GM23338 (cell line): ENCODE data around the gene GRIN2A.

Experiments used
- CREB1 ChIP-seq: fragments of 250-450 bp; sonication (Bioruptor Pico); IDR thresholded peaks from 2 replicates; pipeline ENCODE4 v1.5.0; 2020; ENCODE audit warnings: low read depth, mild to moderate bottlenecking, moderate library complexity
- CTCF ChIP-seq, 2 experiments: fragments of 200-600 bp in 1 of 2; sonication (generic) in 1 of 2; conservative IDR thresholded peaks; 2 replicates each; pipeline versions ENCODE4 v1.5.1 to v1.6.1; 2016 to 2017; ENCODE audit warnings: antibody characterized with exemption in 2 of 2, low read depth in 2 of 2, mild to moderate bottlenecking in 2 of 2, moderate library complexity in 1 of 2
- ETS1 ChIP-seq: IDR thresholded peaks from 2 replicates; pipeline ENCODE4 v1.6.1; 2016; ENCODE audit warnings: antibody characterized with exemption
- EZH2 ChIP-seq: fragments of 200-600 bp; sonication (generic); IDR thresholded peaks from one replicate; pipeline ENCODE4 v1.8.0; 2017; ENCODE audit warnings: antibody characterized with exemption, mild to moderate bottlenecking, low read depth; ENCODE audit not compliant: unreplicated experiment
- EZH2phosphoT487 ChIP-seq: fragments of 200-600 bp; sonication (generic); IDR thresholded peaks from one replicate; pipeline ENCODE4 v1.8.1; 2018; ENCODE audit warnings: antibody characterized with exemption; ENCODE audit not compliant: unreplicated experiment
- JUNB ChIP-seq: IDR thresholded peaks from one replicate; pipeline ENCODE4 v1.6.1; 2016; ENCODE audit warnings: antibody characterized with exemption; ENCODE audit not compliant: unreplicated experiment
- NANOG ChIP-seq: IDR thresholded peaks from 2 replicates; pipeline ENCODE4 v1.6.1; 2016; ENCODE audit warnings: antibody characterized with exemption, borderline replicate concordance
- POLR2AphosphoS5 ChIP-seq: IDR thresholded peaks from 2 replicates; pipeline ENCODE4 v1.6.1; 2016; ENCODE audit warnings: antibody characterized with exemption, low read depth
- REST ChIP-seq: IDR thresholded peaks from one replicate; pipeline ENCODE4 v1.6.1; 2018; ENCODE audit warnings: antibody characterized with exemption; ENCODE audit not compliant: unreplicated experiment
- STAT1 ChIP-seq: IDR thresholded peaks from one replicate; pipeline ENCODE4 v1.6.1; 2016; ENCODE audit warnings: antibody characterized with exemption; ENCODE audit not compliant: unreplicated experiment
- ZNF114 ChIP-seq: fragments of 250-450 bp; sonication (Bioruptor Pico); IDR thresholded peaks from 2 replicates; pipeline ENCODE4 v1.5.0; 2020; ENCODE audit warnings: mild to moderate bottlenecking, moderate library complexity
- ZNF331 ChIP-seq: fragments of 250-450 bp; sonication (Bioruptor Pico); IDR thresholded peaks from 2 replicates; pipeline ENCODE4 v1.5.0; 2020; ENCODE audit warnings: low read depth, mild to moderate bottlenecking, moderate library complexity
- ZNF462 ChIP-seq: fragments of 250-450 bp; sonication (Bioruptor Pico); IDR thresholded peaks from 2 replicates; pipeline ENCODE4 v1.5.0; 2020; ENCODE audit warnings: mild to moderate bottlenecking, moderate library complexity

- TF ChIP-seq EZH2, result no peak
- no peak for TF ChIP-seq CTCF (conservative IDR thresholded peaks at IDR 0.05; ENCODE audit: low read depth in 2 of 2)
- TF ChIP-seq POLR2AphosphoS5, result no peak
- TF ChIP-seq STAT1, result no peak
- TF ChIP-seq JUNB, result no peak
- TF ChIP-seq EZH2phosphoT487, result no peak
- no peak for TF ChIP-seq ZNF331 (CRISPR knock-in tag)
- no peak for TF ChIP-seq CREB1 (CRISPR knock-in tag)
- no peak for TF ChIP-seq ETS1
- no peak for TF ChIP-seq REST
- no peak for TF ChIP-seq NANOG
- no peak for TF ChIP-seq ZNF462 (CRISPR knock-in tag)
- no peak for TF ChIP-seq ZNF114
Observed at GRCh38 chr16:9969580-9969979, 212.6 kb downstream of the GRIN2A start.
